Erythroblast (primary cell): Measurements from ENCODE around the gene TBL1Y.

ENCODE experiments used
- GATA1 ChIP-seq: IDR thresholded peaks from 2 replicates; pipeline ENCODE4 v1.6.1; 2011; ENCODE audit warnings: low read depth, mild to moderate bottlenecking, control low read depth, low read length, moderate library complexity
- POLR2A ChIP-seq: IDR thresholded peaks from 2 replicates; pipeline ENCODE4 v1.6.1; 2011; ENCODE audit warnings: mild to moderate bottlenecking, low read length

DNA sequence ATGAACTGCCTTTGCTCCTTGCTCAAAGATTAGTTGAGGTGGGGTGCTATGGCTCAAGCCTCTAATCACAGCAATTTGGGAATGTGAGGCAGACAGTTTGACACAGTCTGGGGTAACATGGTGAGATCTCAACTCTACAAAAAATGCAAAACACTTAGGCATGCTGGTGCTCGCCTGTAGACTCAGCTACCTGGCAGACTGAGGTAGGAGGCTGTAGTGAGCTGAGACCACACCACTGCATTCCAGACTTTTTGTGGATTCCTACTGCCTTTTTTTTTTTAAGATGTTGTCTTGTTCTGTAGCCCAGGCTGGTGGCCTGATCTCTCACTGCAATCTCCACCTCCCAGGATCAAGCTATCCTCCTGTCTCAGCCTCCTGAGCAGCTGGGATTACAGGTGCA lies 2.9 kb upstream of the TBL1Y start:
- TF ChIP-seq POLR2A (no peak), GATA1 (no peak)
